ENCODE measurements around the gene TBC1D22A.
"Not testable (repeated sequence)": the region's sequence is repeated elsewhere in the genome, so short reads cannot be mapped to it uniquely, and the experiment has no call there.

TBC1D22A gene

DNA sequence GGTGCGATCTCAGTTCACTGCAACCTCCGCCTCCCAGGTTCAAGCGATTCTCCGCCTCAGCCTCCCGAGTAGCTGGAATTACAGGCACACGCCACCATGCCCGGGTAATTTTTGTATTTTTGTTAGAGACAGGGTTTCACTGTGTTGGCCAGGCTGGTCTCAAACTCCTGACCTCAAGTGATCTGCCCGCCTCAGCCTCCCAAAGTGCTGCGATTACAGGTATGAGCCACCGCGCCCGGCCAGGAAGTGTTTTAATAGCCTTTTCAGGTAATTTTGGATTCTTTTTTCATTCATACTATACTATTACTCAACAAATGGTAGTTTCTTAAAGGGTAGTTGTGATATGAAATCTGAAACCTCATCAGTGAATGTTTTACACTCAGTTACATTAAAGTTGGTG is 216.2 kb downstream of the TBC1D22A start:
- not testable (repeated sequence) for FAIRE-seq

DNA sequence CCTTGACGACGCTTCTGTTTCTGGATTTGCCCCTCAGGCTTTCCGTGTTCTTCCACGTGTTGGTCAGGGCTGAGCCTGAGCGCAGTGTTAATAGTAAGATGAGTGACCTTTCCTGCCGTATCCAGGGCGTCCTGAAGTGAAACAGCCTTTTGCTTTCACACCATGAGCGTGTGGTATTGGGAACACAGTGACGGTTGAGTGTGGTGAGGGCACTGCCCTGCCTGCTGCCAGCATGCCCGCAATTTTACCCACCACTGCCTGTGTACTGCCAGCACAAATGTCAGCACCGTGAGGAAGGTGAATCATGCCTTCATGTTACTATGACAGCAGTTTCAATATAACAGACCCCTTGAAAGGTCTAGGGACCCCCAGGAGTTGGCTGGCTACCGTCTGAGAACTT is 217.1 kb downstream of the TBC1D22A start:
- FAIRE-seq: no peak

DNA sequence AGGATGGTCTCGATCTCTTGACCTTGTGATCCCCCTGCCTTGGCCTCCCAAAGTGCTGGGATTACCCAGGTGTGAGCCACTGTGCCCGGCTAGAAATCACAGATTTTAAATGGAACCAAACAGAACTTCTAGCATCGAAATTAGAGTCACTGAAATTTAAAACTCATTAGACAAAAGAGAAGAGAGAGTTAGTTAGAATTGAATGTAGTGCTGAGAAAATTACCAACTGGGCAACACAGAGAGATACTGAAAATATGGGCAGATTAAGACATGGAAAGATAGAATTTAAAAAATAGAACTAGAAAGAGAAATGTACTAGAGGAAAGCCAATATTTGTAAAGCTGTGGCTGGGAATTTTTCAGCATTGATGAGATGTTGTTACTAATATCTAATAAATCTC is 217.9 kb downstream of the TBC1D22A start:
- no peak for FAIRE-seq

- FAIRE-seq: no peak
These were observed 220.2 kb downstream of the TBC1D22A start for GRCh38 chr22:46982635-46983034.

- FAIRE-seq: no peak
These were observed 220.6 kb downstream of the TBC1D22A start for GRCh38 chr22:46983046-46983445.

DNA sequence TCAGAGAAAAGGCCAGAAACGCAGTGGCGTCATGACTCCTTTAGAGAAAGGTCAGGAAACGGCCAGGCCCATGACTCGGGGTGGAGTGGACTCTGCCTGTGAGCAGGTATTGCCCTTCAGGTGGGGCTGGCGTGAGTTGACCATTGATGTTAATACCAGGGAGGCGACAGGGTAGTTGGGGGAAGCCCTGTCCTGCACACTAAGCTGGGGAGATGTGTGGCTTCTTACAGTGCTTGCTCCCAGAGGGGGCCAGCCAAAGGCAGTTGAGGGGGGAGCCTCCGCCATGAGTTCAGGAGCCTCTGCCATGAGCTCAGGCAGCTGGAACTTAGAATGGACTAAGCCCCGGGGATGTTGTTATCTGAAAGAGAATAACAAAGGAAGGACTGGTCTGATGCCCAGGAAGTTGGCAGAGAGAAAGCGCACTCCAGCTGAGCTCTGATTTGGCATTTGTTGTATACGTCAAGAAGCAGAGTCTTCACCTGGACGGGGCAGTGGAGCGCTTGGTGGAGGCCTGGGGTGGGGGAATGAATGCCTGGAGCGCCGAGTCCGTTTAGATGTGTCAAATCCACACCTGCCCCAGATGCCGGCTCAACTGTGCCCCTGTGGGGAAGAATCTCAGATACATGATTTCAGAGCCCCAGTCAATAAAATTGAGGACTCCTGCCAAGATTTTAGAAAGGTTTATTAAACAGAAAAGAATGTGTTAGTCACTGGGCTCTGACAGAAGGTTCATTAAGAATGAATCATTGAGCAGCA is 222.5 kb downstream of the TBC1D22A start:
- FAIRE-seq: no peak

- FAIRE-seq: no peak
These were observed 223.0 kb downstream of the TBC1D22A start for GRCh38 chr22:46985507-46985882.

- FAIRE-seq: no peak
These were observed 224.3 kb downstream of the TBC1D22A start for GRCh38 chr22:46986788-46987187.

DNA sequence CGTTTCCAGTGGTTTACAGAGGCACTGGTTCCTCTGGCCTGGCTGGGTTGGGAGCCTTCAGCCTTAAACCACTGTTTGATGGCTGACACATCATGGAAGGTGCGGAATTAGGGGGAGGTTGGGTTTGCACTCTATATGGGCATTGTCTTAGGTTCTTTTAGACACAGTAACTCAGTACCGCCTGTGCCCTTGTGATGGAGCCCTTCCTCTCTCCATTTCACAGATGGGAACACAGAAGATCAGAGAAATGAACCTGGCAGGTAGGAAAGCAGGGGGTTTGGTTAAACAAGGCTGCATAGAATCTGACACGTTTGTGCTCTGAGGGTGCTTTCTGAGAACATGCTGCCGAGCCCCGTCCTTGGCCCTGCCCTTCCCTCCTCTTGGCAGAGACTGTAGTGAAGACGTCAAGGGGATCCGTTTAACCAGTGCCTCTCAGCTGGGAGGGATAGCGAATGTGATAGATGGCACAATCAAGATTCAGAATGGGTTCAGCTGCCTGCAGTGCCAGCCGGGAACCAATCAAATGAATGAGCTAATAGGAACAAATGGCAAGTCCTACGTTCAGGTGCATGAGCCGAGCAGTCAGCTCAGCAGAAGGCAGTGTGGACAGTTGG is 228.6 kb downstream of the TBC1D22A start:
- FAIRE-seq: no peak

- no peak for FAIRE-seq
These were observed 229.2 kb downstream of the TBC1D22A start for GRCh38 chr22:46991666-46992065.

GRCh38 chr22:46992121-46992731 is 229.8 kb downstream of the TBC1D22A start:
- no peak for FAIRE-seq

DNA sequence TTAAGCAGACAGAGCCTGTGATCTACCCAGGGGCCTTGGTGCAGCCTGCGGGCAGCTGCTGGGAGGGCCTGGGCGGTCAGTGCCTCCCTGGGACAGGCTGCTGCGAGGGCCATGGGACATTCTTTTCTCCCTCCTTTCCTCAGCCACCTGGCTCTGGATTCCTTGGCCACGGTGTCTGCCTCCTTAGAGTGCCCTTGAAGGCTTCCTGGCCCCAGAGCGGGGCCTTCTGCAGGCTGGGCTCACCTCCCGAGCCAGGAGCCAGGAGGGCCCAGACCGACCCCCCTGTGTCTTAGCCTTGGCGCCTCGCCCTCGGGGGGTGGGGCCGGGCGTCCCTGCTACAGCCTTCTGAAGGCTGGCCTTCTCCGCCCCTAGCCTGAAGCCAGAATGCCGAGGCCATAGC is 231.2 kb downstream of the TBC1D22A start:
- FAIRE-seq: no peak

- no peak for FAIRE-seq
These were observed 231.8 kb downstream of the TBC1D22A start for GRCh38 chr22:46994265-46994664.

DNA sequence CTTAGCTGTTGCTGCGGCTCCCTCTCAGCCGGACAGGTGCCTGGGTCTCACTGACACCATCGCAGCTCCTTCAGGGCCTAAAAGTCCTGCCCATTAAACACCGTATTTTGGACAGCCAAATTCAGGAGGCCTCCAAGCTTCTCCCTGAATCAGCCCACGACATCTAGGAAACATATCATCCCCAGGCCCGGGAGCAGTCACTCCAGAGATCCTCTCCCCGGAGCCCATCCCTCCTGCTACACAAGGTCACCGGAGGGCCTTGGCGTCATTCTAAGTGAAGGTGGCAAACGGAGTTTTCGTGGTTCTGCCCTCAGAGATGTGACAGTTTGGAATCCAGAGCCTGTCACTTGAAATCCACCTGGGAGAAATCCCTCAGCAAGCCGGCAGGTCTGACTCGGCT is 232.5 kb downstream of the TBC1D22A start:
- no peak for FAIRE-seq

- FAIRE-seq: no peak
These were observed 233.3 kb downstream of the TBC1D22A start for GRCh38 chr22:46995501-46996360.

DNA sequence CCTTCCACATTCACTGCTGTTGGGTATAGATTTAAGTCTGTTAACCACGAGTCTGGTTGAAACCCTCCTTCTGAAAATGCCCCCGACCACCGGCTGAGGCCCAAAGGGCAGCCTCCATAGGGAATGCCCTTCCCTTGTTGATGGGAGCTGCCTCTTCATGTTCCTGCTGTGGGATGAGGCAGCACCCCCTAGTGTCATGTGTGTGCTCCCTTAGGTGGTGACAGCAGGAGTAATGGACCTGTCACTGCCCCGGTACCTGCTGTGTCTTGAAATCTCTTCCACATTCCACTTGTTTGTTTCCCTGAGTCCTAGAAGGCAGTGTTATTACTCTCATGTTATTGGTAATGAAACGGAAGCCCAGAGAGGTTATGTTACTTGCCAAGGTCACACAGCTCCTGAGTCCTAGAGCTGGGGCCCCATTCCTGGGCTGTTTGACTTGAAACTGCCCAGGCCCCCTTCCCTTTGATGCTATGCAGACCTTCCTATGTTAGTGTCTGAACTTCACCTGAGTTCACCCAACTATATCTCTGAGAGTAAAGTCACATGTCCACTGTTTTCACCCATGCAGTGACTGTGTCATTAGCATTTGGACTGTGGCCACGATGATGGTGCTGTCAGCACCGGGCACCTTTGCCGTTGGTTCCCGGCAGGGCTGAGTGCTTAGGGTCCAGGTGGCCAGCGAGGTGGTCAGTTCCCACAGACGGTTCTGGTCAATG is 234.3 kb downstream of the TBC1D22A start:
- FAIRE-seq: no peak

DNA sequence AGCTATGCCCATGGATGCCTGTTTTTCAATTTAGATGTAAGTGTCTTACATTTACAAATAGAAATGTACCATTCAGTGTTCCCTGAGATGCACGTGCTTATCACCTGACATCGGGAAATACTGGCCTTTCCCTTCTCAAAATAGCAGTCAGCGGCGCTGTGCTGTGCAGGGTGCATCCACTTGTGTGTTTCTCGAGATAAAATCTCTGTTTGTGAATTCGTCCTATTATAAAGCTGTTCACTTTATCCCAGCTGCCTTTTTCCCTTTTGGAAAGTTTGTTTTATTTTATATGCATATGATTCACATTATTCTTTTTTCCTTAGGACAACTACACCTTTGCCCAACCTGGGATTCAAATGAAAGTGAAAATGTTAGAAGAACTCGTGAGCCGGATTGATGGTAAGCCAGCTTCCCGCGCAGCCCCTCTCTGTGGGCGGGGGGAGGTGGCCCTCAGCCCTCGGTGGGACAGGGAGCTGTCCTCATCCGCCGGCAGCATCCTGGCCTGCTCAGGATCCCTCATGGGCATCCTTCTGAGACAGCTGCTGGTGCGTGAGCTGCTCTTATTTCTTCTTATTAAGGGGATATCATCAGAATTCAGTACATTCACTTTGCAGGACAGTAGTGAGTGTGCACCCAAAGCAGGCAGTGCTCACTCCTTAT is 235.0 kb downstream of the TBC1D22A start:
- no peak for FAIRE-seq

GRCh38 chr22:46998331-46998730 is 235.9 kb downstream of the TBC1D22A start:
- no peak for FAIRE-seq

DNA sequence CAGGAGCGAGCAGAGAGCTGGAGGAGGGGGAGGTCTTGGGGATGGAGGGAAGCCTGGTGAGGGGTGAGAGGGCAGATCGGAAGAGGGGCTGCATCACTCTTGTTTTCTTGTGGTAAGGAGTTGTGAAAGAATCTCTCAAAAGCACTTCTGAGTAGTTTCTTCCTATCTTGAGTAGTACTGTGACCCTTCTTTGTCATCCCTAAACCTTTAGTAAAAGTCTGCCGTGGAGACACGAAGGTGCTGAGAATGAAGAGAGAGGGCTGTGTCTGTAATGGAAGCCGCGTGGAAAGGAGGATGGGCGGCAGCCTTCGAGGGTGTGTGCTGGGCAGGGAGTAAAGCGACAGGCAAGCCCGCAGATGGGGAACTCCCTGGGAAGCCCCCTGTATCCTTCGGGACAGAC is 237.8 kb downstream of the TBC1D22A start:
- no peak for FAIRE-seq

DNA sequence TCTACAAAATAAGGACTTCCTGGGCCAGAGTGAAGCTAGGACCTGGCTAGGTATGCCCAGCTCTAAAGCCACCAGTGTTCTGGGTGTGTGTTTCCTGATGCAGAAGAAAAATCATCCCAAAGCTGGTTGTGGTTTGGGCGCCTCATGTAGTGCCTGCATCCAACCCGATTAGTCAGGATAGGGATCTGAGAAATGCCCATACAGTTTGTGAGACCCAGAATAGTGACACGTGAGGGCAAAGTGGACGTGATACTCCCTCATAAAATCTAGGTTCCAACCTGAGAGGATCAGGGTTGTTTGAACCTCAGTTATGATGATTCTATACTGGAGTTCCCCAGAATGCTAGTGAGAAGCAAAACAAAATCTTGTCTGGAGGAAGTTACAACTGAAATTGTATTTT is 238.4 kb downstream of the TBC1D22A start:
- no peak for FAIRE-seq

DNA sequence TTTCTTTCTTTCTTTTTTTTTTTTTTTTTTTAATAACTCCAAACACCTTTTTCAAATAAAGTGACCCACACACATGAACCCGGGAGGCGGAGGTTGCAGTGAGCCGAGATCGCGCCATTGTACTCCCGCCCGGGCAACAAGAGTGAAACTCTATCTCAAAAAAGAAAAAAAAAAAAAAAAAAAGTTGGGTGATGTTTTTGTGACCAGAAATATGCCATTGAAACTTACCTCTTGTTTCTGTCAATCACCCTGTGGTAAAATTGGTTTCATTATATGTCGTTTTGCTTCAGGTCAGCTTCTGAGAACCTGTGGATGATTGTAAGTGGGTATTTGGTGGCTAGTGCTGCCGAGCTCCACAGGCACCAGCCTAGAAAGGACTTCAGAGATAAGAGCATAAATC is 238.8 kb downstream of the TBC1D22A start:
- FAIRE-seq: no peak

DNA sequence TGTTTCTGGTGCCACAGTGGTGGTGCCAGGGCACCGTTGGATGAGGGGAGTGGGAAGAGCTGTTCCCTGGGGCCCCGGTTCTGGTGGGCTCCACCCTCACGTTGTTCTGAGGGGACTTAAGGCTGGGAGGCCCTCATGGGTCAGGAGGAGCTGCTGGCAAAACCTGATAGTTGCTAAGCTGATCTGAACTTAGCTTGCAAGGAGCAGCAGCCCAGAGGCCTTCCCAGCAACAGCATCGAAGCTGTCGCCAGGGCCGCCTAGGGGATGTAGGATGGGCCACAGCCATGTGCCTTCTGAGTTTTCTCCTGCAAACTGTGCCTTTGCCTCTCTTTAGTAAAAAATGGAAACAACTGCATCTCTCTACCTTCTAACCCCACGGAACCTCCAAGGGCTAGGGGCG is 240.2 kb downstream of the TBC1D22A start:
- no peak for FAIRE-seq

Measured in A204.1 (cell line).